GM18519 (cell line): ENCODE results near the gene TPT1.
"Not testable (repeated sequence)": the region's sequence is repeated elsewhere in the genome, so short reads cannot be mapped to it uniquely, and the experiment has no call there.

Experiments
- ATAC-seq: cut with Tn5 transposase; IDR thresholded peaks from one replicate; pipeline ENCODE4 v1.9.1; 2021; ENCODE audit warnings: mild to moderate bottlenecking, moderate library complexity; ENCODE audit not compliant: unreplicated experiment, low FRiP score

Gene TPT1

DNA sequence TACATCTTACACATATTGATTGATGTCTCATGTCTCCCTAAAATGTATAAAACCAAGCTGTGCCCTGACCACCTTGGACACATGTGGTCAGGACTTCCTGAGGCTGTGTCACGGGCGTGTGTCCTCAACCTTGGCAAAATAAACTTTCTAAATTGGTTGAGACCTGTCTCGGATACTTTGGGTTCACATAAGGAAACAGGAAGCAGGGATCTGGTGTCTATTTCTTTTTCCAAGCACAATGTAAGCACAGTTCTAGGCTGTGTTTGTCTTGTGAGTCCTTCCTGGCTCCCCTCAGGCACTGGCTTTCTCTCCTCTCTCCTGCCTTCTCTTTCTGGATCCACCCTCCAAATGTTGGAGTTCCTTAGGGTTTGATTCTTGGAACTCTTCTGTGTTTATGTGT, 27.6 kb upstream of the TPT1 start:
- no peak for ATAC-seq

DNA sequence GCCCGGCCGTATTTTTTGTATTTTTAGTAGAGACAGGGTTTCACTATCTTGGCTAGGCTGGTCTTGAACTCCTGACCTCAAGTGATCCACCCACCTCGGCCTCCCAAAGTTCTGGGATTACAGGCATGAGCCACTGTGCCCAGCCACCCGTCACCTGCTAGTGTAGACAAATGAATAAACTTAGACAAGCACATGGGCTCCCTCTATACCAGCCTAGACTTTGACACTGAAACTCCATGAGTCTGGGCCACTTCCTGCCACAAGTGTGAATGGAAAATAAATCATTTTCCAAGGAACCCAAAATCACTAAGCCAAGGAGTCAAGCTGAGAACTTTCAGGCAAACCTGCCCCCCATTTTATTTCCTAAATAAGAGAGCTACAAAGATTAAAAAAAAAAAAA, 27.0 kb upstream of the TPT1 start:
- no peak for ATAC-seq

DNA sequence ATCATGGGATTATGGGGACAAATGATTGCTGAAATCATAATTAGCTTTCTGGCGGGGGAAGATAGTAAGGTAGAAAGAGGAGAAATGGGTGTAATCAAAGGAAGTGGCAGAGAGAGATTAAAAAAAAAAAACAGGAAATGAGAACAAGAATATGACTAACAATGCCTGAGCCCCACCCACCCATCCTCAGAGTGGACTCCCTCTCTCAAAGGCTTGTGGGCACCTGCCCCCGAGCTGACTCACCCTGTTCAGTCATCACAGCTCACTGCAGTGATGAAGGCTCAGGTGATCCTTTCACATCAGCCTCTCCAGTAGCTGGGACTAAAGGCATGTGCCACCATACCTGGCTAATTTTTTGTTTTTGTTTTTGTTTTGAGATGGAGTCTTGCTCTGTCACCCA, 26.4 kb upstream of the TPT1 start:
- no peak for ATAC-seq

DNA sequence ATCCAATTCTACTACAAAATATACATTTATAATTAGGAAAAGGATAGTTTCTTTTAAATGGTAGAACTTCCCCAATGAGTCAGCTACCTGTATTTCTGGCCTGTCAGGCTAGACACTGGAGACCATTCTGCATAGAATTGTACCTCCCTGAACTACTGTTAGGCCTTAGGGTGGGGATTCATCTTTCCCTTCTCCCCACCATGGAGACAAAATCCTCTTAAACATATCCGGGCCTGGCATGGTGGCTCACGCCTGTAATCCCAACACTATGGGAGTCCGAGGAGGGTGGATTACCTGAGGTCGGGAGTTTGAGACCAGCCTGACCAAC, 24.5 kb upstream of the TPT1 start:
- ATAC-seq, result no peak

DNA sequence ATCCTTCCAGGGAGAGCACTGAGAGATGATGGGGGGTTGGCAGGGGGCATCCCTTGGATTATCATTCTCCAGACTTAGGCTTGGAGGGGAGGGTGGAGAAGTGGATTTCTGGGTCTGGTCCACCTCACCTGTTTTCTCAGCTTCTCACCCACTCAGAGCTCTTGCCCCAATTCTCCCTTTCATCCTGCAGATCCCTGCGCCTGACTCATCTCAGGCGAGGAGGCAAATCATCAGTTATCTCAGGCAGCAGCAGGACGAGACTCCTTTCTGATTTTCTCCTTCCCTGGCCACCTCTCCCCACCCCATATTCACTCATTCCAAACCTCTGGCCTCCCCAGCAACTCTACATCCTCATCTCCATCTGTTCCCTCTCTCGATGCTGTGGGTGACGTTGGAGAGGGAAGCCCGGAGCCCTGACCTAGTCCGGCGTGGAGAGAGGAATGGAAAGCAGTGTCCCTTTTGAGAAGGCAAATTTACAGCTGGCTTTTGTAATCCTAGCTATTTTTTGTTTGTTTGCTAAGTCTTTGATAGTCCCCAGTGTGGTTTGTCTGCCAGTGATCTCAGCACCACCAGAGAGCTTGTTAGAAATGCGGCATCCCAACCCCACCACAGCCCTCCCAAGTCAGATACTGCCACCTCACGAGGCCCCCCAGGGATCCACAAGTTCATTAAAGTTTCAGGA, 24.0 kb upstream of the TPT1 start:
- no peak for ATAC-seq

DNA sequence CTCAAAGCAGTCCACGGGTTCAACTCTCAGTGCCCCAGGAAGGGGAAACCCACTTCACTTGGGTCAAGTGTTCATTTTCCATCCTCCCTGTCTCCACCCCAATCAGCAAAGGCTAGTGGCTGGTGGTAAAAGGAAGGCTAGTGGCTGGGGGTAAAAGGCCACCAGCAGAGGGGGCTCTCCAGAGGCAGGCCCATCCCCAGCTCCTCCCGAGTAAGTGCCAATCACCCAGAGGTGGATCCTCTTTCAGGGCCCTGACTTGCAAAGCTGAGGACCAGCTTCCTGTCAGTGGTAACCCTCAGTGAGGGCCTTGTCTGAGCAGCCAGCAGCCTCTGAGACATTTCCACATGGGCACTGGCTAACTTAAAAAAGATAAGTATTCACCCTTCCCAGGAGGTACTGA, 22.0 kb upstream of the TPT1 start:
- no peak for ATAC-seq

DNA sequence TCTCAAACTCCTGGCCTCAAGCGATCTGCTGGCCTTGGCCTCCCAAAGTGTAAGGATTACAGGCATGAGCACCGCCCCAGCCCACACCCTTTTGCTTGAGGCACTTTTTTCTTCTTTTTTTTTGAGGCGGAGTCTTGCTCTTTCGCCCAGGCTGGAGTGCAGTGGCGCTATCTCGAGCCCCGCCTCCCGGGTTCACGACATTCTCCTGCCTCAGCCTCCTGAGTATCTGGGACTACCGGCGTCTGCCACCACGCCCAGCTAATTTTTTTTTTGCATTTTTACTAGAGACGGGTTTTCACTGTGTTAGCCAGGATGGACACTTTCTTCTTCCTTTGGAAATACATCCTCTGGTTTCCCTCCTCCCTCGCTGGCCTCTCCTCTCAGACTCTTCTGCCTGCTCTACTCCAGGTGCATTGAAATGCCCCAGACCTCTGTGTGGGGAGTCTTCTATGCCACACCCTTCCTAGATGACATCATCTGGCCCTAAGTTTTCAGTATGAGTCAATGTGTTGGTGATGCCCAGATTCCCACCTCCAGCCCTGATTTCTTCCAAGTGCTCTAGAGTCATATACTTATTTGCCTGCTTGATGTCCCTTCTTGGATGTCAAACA, 20.7 kb upstream of the TPT1 start:
- no peak for ATAC-seq

DNA sequence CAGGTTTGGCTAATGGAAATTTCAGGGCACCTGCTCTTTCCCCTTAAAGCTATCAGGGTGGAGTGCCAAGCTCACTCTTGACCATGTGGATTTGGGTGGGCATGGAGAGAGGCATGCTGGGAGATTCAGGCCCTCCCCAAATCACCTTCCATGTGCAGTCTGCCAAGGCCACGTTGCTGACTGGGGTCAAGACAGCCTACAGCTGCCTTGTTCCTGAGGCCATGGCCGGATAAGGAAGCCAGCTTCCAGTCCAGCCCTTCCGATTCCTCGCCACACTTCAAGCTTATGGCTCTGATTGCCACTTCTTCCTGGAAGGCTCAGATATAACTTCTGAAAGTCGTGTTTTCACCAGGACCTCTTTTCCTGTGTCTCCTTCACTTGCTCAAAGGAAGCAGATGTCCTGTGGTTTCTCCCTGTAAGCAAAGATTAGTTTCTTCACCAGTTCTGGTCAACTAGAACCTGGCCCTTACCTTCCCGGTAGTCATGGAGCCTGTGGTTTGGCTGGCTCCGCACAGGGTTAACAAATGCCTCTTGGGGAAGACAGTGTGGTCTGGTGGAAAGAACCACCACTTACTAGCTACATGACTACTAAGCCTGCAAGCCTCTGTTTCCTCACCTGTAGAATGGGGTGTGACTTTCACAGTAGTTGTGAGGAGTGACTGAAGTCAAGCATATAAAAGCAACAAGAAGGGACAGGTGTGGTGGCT, 16.1 kb upstream of the TPT1 start:
- no peak for ATAC-seq

DNA sequence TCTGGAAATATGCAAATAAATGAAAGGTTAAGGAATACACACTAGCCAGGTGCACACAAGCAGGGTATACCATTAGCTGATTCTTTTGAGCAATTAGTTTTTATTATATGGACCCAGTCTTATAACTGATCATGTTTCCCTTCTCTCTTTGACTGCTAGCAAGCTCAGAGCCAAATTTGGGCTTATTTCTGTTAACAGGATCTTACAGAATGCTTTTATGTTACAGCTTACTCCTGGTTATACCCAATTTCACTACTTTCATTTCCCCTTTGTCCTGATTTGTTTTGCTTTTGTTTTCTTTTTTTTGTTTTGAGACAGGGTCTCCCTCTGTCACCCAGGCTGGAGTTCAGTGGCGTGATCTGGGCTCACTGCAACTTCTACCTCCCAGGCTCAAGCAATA, 12.9 kb upstream of the TPT1 start:
- ATAC-seq, result no peak

DNA sequence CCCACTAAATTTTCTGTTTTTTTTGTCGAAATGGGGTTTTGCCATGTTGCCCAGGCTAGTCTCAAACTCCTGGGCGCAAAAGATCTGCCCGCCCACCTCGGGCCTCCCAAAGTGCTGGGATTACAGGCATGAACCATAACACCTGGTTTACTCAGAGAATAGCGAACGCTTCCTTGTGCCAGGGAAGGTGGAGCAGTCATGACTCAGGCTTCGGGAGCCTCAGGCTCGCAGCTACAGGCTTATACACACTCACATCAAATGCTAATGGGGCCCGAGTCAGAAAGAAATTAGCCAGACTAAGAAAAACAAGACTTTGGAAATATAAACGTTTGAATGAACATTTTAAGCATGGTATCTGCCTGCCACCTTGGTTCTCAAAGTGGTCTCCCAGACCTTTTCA, 11.0 kb upstream of the TPT1 start:
- no peak for ATAC-seq

DNA sequence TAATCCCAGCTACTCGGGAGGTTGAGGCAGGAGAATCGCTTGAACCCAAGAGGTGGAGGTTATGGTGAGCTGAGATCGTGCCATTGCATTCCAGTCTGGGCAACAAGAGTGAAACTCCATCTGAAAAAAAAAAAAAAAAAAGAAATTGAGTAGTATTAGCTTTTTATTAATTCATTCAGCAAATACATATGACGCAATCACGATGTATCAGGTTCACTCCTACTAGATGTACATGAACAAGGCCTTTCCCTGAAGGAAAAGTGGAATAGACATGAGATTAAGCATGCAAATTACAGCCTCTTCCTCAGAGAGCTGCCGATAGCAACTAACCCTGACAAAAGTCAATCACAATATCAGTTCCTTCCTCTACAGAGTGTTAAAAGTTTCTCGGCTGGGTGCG, 9.2 kb upstream of the TPT1 start:
- no peak for ATAC-seq

DNA sequence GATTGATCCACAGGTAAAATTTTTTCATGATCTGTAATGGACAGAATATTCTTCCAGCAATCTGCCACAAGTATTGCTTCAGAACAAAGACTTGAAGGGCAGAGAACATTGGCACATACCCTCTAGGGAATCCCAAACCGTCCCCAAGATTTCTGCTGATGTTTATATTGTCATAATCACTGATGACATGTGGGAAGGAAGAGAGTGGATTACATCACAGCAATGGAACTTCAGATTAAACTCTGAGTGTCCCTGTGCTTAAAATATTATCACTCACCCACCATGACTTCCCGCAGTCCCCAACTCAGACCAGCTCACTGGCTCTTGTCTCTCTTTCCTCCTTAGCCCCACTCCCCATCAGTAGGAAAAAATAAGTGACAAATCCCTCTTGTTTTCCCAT, 8.5 kb upstream of the TPT1 start:
- ATAC-seq, result no peak

DNA sequence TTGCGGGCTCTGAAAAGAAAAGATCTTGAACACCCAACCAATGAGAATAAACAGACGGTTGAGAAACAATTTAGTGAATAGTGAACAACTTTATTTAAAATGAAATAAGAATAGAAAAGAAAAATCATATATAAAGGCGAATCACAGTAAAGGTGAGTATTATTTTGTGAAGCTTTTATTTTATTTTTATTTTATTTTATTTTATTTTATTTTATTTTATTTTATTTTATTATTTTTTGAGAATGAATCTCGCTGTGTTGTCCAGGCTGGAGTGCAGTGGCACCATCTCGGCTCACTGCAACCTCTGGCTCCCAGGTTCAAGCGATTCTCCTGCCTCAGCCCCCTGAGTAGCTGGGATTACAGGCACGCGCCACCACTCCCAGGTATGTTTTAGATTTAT, 3.1 kb upstream of the TPT1 start:
- not testable (repeated sequence) for ATAC-seq

DNA sequence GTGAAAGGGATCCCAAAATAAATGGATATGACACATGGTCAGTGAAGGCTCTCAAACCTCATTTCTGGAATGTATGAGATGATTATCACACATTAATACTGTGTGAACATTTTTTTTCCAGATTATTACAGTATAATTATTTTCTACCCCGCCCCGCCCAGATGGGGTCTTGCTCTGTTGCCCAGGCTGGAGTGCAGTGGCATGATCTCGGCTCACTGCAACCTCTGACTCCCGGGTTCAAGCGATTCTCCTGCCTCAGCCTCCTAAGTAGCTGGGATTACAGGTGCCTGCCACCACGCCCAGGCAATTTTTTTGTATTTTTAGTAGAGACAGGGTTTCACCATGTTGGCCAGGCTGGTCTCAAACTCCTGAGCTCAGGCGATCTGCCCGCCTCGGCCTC, 2.1 kb upstream of the TPT1 start:
- not testable (repeated sequence) for ATAC-seq

DNA sequence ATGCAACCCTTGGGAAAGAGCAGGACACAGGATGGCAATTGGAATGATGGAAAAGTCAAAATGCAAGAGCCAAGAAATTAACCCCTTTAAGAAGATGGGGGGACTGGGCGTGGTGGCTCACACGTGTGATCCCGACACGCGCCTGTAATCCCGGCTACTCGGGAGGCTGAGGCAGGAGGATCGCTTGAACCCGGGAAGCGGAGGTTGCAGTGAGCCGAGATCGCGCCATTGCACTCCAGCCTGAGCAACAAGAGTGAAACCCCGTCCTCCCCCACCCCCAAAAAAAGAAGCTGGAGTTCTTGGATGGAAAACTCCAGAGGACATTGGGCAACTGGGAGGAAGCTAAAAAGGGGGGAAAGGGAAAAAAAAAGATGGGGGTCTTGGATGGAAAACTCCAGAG, 1.7 kb upstream of the TPT1 start:
- not testable (repeated sequence) for ATAC-seq

DNA sequence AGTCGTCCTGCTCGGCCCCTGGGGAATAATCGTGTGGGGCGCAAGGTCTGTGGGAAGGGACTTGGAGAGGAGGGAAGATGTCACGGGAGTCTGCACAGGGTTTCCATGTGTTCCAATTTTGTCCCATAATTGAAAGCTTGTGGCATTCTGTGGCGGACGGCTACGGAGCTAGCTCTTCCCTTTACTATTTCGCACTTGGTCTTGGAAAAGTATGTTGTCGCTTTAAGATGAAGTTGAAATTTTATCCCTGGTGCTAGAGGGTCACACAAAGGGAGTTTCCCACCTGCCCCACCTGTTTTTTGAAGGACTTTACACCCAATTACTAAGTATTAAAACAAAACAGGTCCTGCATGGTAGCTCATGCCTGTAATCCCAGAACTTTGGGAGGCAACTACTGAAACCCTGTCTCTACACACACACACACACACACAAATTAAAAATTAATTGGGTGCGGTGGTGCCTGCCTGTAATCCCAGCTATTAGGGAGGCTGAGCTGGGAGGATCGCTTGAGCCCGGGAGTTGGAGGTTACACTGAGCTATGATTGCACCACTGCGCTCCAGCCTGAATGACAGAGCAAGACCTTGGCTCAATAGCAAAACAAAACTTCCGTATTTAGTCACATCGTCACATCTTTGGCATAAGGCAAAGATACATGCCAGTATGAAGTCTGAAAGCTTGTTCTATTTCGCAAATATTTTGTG, 967 bp upstream of the TPT1 start:
- ATAC-seq, result no peak

DNA sequence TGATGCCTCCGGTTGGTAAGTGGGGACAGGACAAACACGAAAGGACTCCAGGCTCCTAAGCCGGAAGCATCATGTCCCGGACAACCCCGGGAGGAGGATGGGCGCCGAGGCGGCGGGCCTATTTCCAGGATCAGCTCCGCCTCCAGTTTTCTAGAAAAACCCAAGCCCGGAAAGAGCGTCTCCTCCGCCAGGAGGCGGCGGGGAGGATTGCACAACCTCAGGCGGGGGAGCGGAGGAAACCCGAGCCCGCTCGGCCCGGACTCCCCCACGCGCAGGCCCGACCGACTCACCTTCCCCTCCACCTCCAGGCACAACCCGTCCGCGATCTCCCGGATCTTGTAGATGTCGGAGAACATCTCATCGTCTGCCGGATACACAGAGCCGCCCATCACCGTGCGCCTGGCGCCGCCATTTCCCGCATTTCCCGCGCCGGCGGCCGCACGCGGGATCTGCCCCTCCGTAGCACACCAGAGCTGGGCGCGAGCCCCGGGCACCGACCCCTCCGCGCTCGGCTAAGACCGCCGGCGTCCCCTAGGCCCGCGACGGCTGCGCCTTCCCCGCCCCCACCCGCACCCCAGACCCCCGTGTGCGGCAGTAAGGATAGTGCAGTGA, 455 bp downstream of the TPT1 start:
- ATAC-seq, result peak; percentile 19

DNA sequence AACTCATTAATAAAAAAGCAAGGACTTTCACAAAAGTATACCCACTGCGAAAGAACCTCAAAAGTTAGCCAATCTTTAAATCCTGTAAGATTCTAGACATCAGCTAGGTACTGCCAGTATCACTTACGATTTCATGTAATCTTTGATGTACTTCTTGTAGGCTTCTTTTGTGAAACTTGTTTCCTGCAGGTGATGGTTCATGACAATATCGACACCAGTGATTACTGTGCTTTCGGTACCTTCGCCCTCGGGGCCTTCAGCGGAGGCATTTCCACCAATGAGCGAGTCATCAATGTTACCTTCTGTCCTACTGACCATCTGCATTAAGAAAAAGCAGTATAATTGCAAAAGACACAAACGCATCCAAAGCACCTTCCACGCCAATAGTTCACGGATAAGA, 1.1 kb downstream of the TPT1 start:
- no peak for ATAC-seq

DNA sequence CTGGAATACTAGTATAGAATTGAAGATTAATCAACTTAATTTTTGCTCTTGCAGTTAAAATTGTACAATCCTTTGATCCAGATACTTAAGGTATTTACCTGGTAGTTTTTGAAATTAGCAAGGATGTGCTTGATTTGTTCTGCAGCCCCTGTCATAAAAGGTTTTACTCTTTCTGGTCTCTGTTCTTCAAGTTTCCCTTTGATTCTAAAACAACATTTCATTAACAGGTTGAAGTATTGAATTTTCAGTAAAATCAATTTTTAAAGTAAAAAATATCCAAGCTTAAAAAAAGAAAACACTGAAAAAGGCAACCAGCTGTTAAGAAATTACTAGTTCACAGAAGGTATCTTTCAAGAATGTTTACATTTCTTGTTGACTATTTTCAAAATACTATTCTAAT, 1.6 kb downstream of the TPT1 start:
- no peak for ATAC-seq

DNA sequence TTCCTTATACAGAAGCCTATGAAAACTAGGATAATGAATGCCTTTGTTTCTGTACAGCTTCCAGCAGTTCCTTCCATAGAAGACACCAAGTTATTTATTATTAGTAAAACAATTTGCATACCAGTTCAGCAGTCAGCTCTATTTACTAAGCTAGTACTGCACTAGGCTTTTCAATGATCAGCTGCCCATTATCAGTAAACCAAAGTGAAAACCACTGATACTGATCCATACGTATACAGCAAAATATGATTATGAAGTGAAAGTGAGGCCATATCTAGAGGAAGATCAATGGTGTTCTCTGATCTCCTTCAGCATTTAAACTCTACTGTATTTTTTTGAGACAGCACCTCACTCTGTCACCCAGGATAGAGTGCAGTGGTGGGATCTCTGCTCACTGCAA, 3.2 kb downstream of the TPT1 start:
- no peak for ATAC-seq

DNA sequence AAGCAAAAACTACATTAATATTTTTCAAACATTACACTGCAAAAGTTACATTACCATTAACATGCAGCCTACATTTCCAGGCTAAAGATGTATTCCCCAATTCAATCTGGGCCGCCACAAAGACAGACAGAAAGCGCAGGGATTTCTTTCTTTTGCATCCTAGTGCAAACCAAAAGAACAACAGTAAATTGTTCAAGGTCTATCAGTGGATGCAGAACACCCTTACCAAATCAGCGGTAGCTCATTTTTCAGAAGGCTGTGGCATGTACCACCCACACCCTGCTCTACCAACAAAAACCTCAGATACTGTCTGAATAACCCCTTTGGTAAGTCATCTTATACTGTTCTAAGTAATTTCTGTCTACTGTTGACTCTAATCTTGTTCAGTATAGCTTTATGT, 3.6 kb downstream of the TPT1 start:
- ATAC-seq, result no peak
